SK-N-SH (cell line): ENCODE data around the gene UPF3A. TPM values are rescaled to one million over a fixed set of nuclear protein-coding genes. Genes with fewer than 3 reads are reported as not detected.

Experiments
- CTCF ChIA-PET: fragments of 300-600, 350-600 bp; formaldehyde crosslinking; extraction: SDS; loops from one replicate; lab custom pipeline; 2021; lab: Yijun Ruan, JAX
- POLR2A ChIA-PET: fragments of 350-600 bp; sonication (Branson Sonifier 250); formaldehyde crosslinking; extraction: SDS; loops from one replicate; lab custom pipeline; 2020; ENCODE audit warnings: antibody characterized with exemption, inconsistent platforms; lab: Yijun Ruan, JAX
- DNase-seq: peaks from one replicate; pipeline ENCODE4 v3.0.0; 2012
- H2AFZ ChIP-seq: fragments of 200-600 bp; sonication (generic); 2 replicates; pipeline ENCODE4 v1.8.1; 2016; ENCODE audit warnings: antibody characterized with exemption, mild to moderate bottlenecking, low read depth
- H3F3A ChIP-seq: fragments of 200-600 bp; sonication (generic); replicated peaks from 2 replicates; pipeline ENCODE3; 2016; ENCODE audit warnings: antibody characterized with exemption, mild to moderate bottlenecking; ENCODE audit not compliant: insufficient read depth
- H3K27ac ChIP-seq, 2 experiments: fragments of 200-500 bp in 1 of 2; fragments of 200-600 bp in 1 of 2; sonication (Bioruptor generic) in 1 of 2; sonication (generic), shearing (Covaris generic) in 1 of 2; 2 replicates each; pipeline versions ENCODE4 v1.5.1 to v1.6.1; 2014 to 2016; ENCODE audit warnings: low read depth in 2 of 2, inconsistent platforms in 1 of 2, low read length in 1 of 2, mild to moderate bottlenecking in 1 of 2, mixed read lengths in 1 of 2
- H3K27me3 ChIP-seq: fragments of 200-600 bp; sonication (generic), shearing (Covaris generic); 2 replicates; pipeline ENCODE4 v1.6.1; 2016; ENCODE audit warnings: mixed run types; ENCODE audit not compliant: insufficient read depth
- H3K36me3 ChIP-seq, 2 experiments: fragments of 200-500 bp in 1 of 2; fragments of 200-600 bp in 1 of 2; sonication (Bioruptor generic) in 1 of 2; sonication (generic) in 1 of 2; replicated peaks in 1 of 2; 2 replicates each; pipeline versions ENCODE3 to v1.5.1; 2014 to 2016; ENCODE audit warnings: low read length in 1 of 2, mild to moderate bottlenecking in 1 of 2; ENCODE audit not compliant: insufficient read depth in 2 of 2, control insufficient read depth in 1 of 2
- H3K4me1 ChIP-seq, 2 experiments: fragments of 200-500 bp in 1 of 2; fragments of 200-600 bp in 1 of 2; sonication (Bioruptor generic) in 1 of 2; sonication (generic), shearing (Covaris generic) in 1 of 2; 2 replicates each; pipeline versions ENCODE4 v1.5.1 to v1.6.1; 2014 to 2016; ENCODE audit warnings: low read depth in 1 of 2, low read length in 1 of 2, mixed run types in 1 of 2; ENCODE audit not compliant: insufficient read depth in 2 of 2, control insufficient read depth in 1 of 2
- H3K4me2 ChIP-seq: fragments of 200-600 bp; sonication (generic), shearing (Covaris generic); 2 replicates; pipeline ENCODE4 v1.6.1; 2017; ENCODE audit warnings: mixed run types
- H3K4me3 ChIP-seq, 2 experiments: fragments of 200-500 bp in 1 of 2; fragments of 200-600 bp in 1 of 2; sonication (Bioruptor generic) in 1 of 2; sonication (generic), shearing (Covaris generic) in 1 of 2; 2 replicates each; pipeline versions ENCODE4 v1.5.1 to v1.8.1; 2014 to 2016; ENCODE audit warnings: low read depth in 2 of 2, inconsistent platforms in 1 of 2, low read length in 1 of 2, mild to moderate bottlenecking in 1 of 2, mixed read lengths in 1 of 2, moderate library complexity in 1 of 2
- H3K79me2 ChIP-seq: fragments of 200-600 bp; sonication (generic); 2 replicates; pipeline ENCODE4 v1.8.1; 2017; ENCODE audit warnings: mild to moderate bottlenecking; ENCODE audit not compliant: insufficient read depth
- H3K9ac ChIP-seq: fragments of 200-600 bp; sonication (generic); 2 replicates; pipeline ENCODE4 v1.6.1; 2017; ENCODE audit warnings: mixed run types
- H3K9me2 ChIP-seq: fragments of 200-600 bp; sonication (generic); 2 replicates; pipeline ENCODE4 v1.6.1; 2017; ENCODE audit warnings: mixed run types
- H3K9me3 ChIP-seq: fragments of 200-600 bp; sonication (generic); 2 replicates; pipeline ENCODE4 v1.6.1; 2017; ENCODE audit warnings: mixed run types, mild to moderate bottlenecking, moderate library complexity
- H4K20me1 ChIP-seq: fragments of 200-600 bp; sonication (generic); 2 replicates; pipeline ENCODE4 v1.6.1; 2017; ENCODE audit warnings: mild to moderate bottlenecking, mixed run types; ENCODE audit not compliant: insufficient read depth
- FOSL2 ChIP-seq: IDR thresholded peaks from 2 replicates; pipeline ENCODE4 v1.4.0; 2012; ENCODE audit warnings: low read depth, mild to moderate bottlenecking, moderate library complexity, borderline replicate concordance
- FOXJ3 ChIP-seq: sonication (generic); formaldehyde crosslinking; IDR thresholded peaks from 2 replicates; pipeline ENCODE4 v1.5.1; 2020; ENCODE audit warnings: mild to moderate bottlenecking, missing genetic modification reagents
- GATA2 ChIP-seq: sonication (generic); formaldehyde crosslinking; IDR thresholded peaks from 2 replicates; pipeline ENCODE4 v1.5.0; 2020; ENCODE audit warnings: mild to moderate bottlenecking, missing genetic modification reagents
- IRF3 ChIP-seq: fragments of 150-350 bp; IDR thresholded peaks from 2 replicates; pipeline ENCODE4 v1.6.1; 2016; ENCODE audit warnings: mild to moderate bottlenecking, low read depth, low read length
- MEF2A ChIP-seq: IDR thresholded peaks from 2 replicates; pipeline ENCODE4 v1.4.0; 2012; ENCODE audit warnings: low read depth, borderline replicate concordance
- MXI1 ChIP-seq: IDR thresholded peaks from 2 replicates; pipeline ENCODE4 v1.6.1; 2012; ENCODE audit warnings: mild to moderate bottlenecking, low read depth, low read length, improper control_type of control experiment
- PBX3 ChIP-seq: IDR thresholded peaks from 2 replicates; pipeline ENCODE4; 2012
- RCOR1 ChIP-seq: fragments of 150-350 bp; IDR thresholded peaks from 2 replicates; pipeline ENCODE4 v1.6.1; 2017; ENCODE audit warnings: antibody characterized with exemption, low read length
- RFX5 ChIP-seq: IDR thresholded peaks from 2 replicates; pipeline ENCODE4 v1.6.1; 2012; ENCODE audit warnings: mild to moderate bottlenecking, improper control_type of control experiment, low read length
- RXRA ChIP-seq: IDR thresholded peaks from 2 replicates; pipeline ENCODE4 v1.4.0; 2012; ENCODE audit warnings: low read depth, mild to moderate bottlenecking, borderline replicate concordance
- SMC3 ChIP-seq: IDR thresholded peaks from 2 replicates; pipeline ENCODE4 v1.6.1; 2012; ENCODE audit warnings: low read depth, low read length, improper control_type of control experiment
- TAF1 ChIP-seq: IDR thresholded peaks from 2 replicates; pipeline ENCODE4 v1.6.1; 2012; ENCODE audit warnings: low read depth, mild to moderate bottlenecking, low read length, moderate library complexity, borderline replicate concordance
- TCF12 ChIP-seq: IDR thresholded peaks from 2 replicates; pipeline ENCODE4 v1.4.0; 2012
- TEAD4 ChIP-seq: IDR thresholded peaks from 2 replicates; pipeline ENCODE4 v1.4.0; 2012; ENCODE audit warnings: mild to moderate bottlenecking, borderline replicate concordance; ENCODE audit not compliant: insufficient read depth
- USF2 ChIP-seq: fragments of 150-350 bp; IDR thresholded peaks from 2 replicates; pipeline ENCODE4 v1.6.1; 2017; ENCODE audit warnings: antibody characterized with exemption, low read length, low read depth, borderline replicate concordance
- WGBS: methylation state at CpG from one replicate; pipeline ENCODE4 v1.1.6; 2017; ENCODE audit warnings: low lambda C conversion rate; 5-methylcytosine and 5-hydroxymethylcytosine counted together
- polyA plus RNA-seq, 3 experiments: library from polyadenylated mRNA; depleted of rRNA; stranded (reverse); fragments of >200 nt; gene quantifications; 2 replicates each; pipeline ENCODE4 v1.2.3, GENCODE V29; 2012

UPF3A gene
- polyA plus RNA-seq, 1 of the 3 experiments (the other 2 are of a cell fraction), result 63.2 TPM

GRCh38 chr13:114258589-114258988 is 22.8 kb upstream of the UPF3A start (continued):
- TF ChIP-seq GATA2, result no peak
- no peak for TF ChIP-seq FOSL2
- no peak for TF ChIP-seq RFX5
- no peak for TF ChIP-seq FOXJ3 (CRISPR knock-in tag)

GRCh38 chr13:114259374-114259773 is 22.0 kb upstream of the UPF3A start:
- Histone ChIP-seq H3K9ac (no peak overlapping the region), H3K79me2 (peaks cover 20% of the 10 kb centered on the region; the same call in 1 of the 2 replicates), H3K27me3 (no peaks in the 10 kb centered on the region), H3K4me2 (no peak overlapping the region), H3K27ac (no peak overlapping the region), H3K36me3 (peaks cover 91 to 92% of the 10 kb centered on the region in 2 experiments), H3K9me2 (no peaks in the 10 kb centered on the region), H3K4me3 (no peak overlapping the region), H3K4me1 (peaks cover 0 to 8% of the 10 kb centered on the region in 2 experiments; a peak in 2 of 4 replicates), H4K20me1 (no peaks in the 10 kb centered on the region), H3K9me3 (no peaks in the 10 kb centered on the region), H2AFZ (no peak overlapping the region), H3F3A (peaks cover 32% of the 10 kb centered on the region)
- ChIA-PET POLR2A (no interaction called here), CTCF (no interaction called here)
- WGBS, result 96% methylated on average over 7 of the region's 7 CpGs
- no peak for TF ChIP-seq TCF12
- TF ChIP-seq MEF2A, result no peak
- TF ChIP-seq USF2, result no peak
- TF ChIP-seq IRF3, result no peak
- no peak for TF ChIP-seq TAF1
- no peak for TF ChIP-seq TEAD4
- TF ChIP-seq RXRA, result no peak
- no peak for TF ChIP-seq FOXJ3 (CRISPR knock-in tag)
- TF ChIP-seq RCOR1, result no peak
- no peak for TF ChIP-seq PBX3
- TF ChIP-seq SMC3, result no peak
- no peak for TF ChIP-seq MXI1
- DNase-seq, result no peak
